Femur (tissue), 1 donor: ENCODE data around the gene COL4A1.

ENCODE experiments used
- DNase-seq: peaks from one replicate; pipeline ENCODE4 v3.0.0-alpha.2; 2017

COL4A1 gene

GRCh38 chr13:110256126-110256905 lies 50.6 kb downstream of the COL4A1 start:
- no peak for DNase-seq

- no peak for DNase-seq
Measured at GRCh38 chr13:110254751-110255553, 52.0 kb downstream of the COL4A1 start.

GRCh38 chr13:110254151-110254679 lies 52.7 kb downstream of the COL4A1 start:
- no peak for DNase-seq

GRCh38 chr13:110251193-110251819 lies 55.7 kb downstream of the COL4A1 start:
- no peak for DNase-seq

- DNase-seq: no peak
Measured at GRCh38 chr13:110250258-110250891, 56.6 kb downstream of the COL4A1 start.

GRCh38 chr13:110249326-110249725 lies 57.6 kb downstream of the COL4A1 start:
- DNase-seq: no peak

- DNase-seq: no peak
Measured at GRCh38 chr13:110248449-110249143, 58.4 kb downstream of the COL4A1 start.

- DNase-seq: no peak
Measured at GRCh38 chr13:110246530-110246929, 60.4 kb downstream of the COL4A1 start.

GRCh38 chr13:110245416-110245899 lies 61.5 kb downstream of the COL4A1 start:
- DNase-seq: no peak

- no peak for DNase-seq
Measured at GRCh38 chr13:110244976-110245375, 62.0 kb downstream of the COL4A1 start.

GRCh38 chr13:110244071-110244830 lies 62.7 kb downstream of the COL4A1 start:
- DNase-seq: peak; percentile 82

- no peak for DNase-seq
Measured at GRCh38 chr13:110242615-110243014, 64.3 kb downstream of the COL4A1 start.

- DNase-seq: no peak
Measured at GRCh38 chr13:110240943-110241342, 66.0 kb downstream of the COL4A1 start.

GRCh38 chr13:110240352-110240751 lies 66.6 kb downstream of the COL4A1 start:
- DNase-seq: no peak

- DNase-seq: no peak
Measured at GRCh38 chr13:110239280-110240125, 67.5 kb downstream of the COL4A1 start.

GRCh38 chr13:110238818-110239195 lies 68.2 kb downstream of the COL4A1 start:
- DNase-seq: no peak

GRCh38 chr13:110237875-110238817 lies 68.8 kb downstream of the COL4A1 start:
- DNase-seq: no peak

- DNase-seq: no peak
Measured at GRCh38 chr13:110236831-110237261, 70.1 kb downstream of the COL4A1 start.

- no peak for DNase-seq
Measured at GRCh38 chr13:110236431-110236830, 70.5 kb downstream of the COL4A1 start.
